Erythroblast (primary cell): ENCODE results near the gene VPS37B.

Experiments used
- GATA1 ChIP-seq: IDR thresholded peaks from 2 replicates; pipeline ENCODE4 v1.6.1; 2011; ENCODE audit warnings: low read depth, mild to moderate bottlenecking, control low read depth, low read length, moderate library complexity
- POLR2A ChIP-seq: IDR thresholded peaks from 2 replicates; pipeline ENCODE4 v1.6.1; 2011; ENCODE audit warnings: mild to moderate bottlenecking, low read length

GRCh38 chr12:122886851-122887818 is 8.8 kb downstream of the VPS37B start:
- TF ChIP-seq POLR2A (peak; percentile 49), GATA1 (no peak)
